GM12878 (cell line): ENCODE measurements around the gene ANKRD50. TPM values are rescaled to one million over a fixed set of nuclear protein-coding genes. Genes with fewer than 3 reads are reported as not detected.

Experiments used
- ATAC-seq: fragments of 200-7000 bp; cut with Tn5 transposase; 3 replicates; pipeline ENCODE4 v1.9.1; 2020; ENCODE audit warnings: mild to moderate bottlenecking, moderate library complexity
- BruUV-seq: library from RNA; stranded (reverse); fragments of 400-500 nt; replicated peaks from 2 replicates; lab custom pipeline; 2021; lab: Mats Ljungman, UMichigan
- CTCF ChIA-PET: fragments of 300-600 bp; sonication (Branson Sonifier 250); formaldehyde crosslinking; extraction: SDS; loops from one replicate; lab custom pipeline; 2021; ENCODE audit warnings: inconsistent platforms; lab: Yijun Ruan, JAX
- POLR2A ChIA-PET: fragments of 350-600 bp; formaldehyde crosslinking; extraction: SDS; loops from one replicate; lab custom pipeline; 2021; ENCODE audit warnings: inconsistent platforms; lab: Charles Lee
- RAD21 ChIA-PET: fragments of 300-600 bp; sonication (Branson Sonifier 250); formaldehyde crosslinking; loops from one replicate; lab custom pipeline; 2023; ENCODE audit warnings: antibody characterized with exemption; ENCODE audit not compliant: unreplicated experiment; lab: Charles Lee
- SMC1A ChIA-PET: fragments of 300-600 bp; sonication (Branson Sonifier 250); formaldehyde crosslinking; loops from one replicate; lab custom pipeline; 2023; ENCODE audit not compliant: unreplicated experiment, uncharacterized antibody; lab: Charles Lee
- DNase-seq: peaks from one replicate; pipeline ENCODE4 v3.0.0-alpha.2; 2011; ENCODE audit warnings: low read depth, low spot score
- FAIRE-seq: peaks from 3 replicates; lab custom pipeline; 2011; peaks lifted over from hg19 to GRCh38; lab: Jason Lieb, UNC
- H2AFZ ChIP-seq: 2 replicates; pipeline ENCODE4 v1.6.0; 2011; ENCODE audit warnings: low read depth, low read length, control low read depth; ENCODE audit not compliant: control insufficient read depth
- H3K27ac ChIP-seq: 2 replicates; pipeline ENCODE4 v1.5.1; 2011; ENCODE audit warnings: control low read depth; ENCODE audit not compliant: control insufficient read depth, insufficient read depth
- H3K27me3 ChIP-seq, 2 experiments: replicated peaks in 1 of 2; 2 replicates each; pipeline versions ENCODE4 v1.6.0 to v1.6.1; 2011; ENCODE audit warnings: low read length in 1 of 2; ENCODE audit not compliant: control insufficient read depth in 2 of 2, insufficient read depth in 2 of 2
- H3K36me3 ChIP-seq, 2 experiments: 2 replicates each; pipeline ENCODE4 v1.5.1; 2011; ENCODE audit warnings: low read length in 1 of 2; ENCODE audit not compliant: control insufficient read depth in 2 of 2, insufficient read depth in 2 of 2
- H3K4me1 ChIP-seq: 2 replicates; pipeline ENCODE4 v1.6.1; 2011; ENCODE audit warnings: mild to moderate bottlenecking, low read length, moderate library complexity, mixed read lengths; ENCODE audit not compliant: control insufficient read depth, insufficient read depth
- H3K4me2 ChIP-seq: 2 replicates; pipeline ENCODE4 v1.6.0; 2011; ENCODE audit warnings: control low read depth; ENCODE audit not compliant: control insufficient read depth, insufficient read depth
- H3K4me3 ChIP-seq: fragments of 200-600 bp; sonication (generic); 2 replicates; pipeline ENCODE4 v1.5.1; 2016
- H3K79me2 ChIP-seq: 2 replicates; pipeline ENCODE4 v1.6.0; 2011; ENCODE audit warnings: low read length; ENCODE audit not compliant: control insufficient read depth, insufficient read depth
- H3K9ac ChIP-seq: 2 replicates; pipeline ENCODE4 v1.8.0; 2011; ENCODE audit warnings: low read length, control low read depth, mixed read lengths; ENCODE audit not compliant: control insufficient read depth, insufficient read depth
- H3K9me3 ChIP-seq: replicated peaks from 3 replicates; pipeline ENCODE4 v1.5.1; 2011; ENCODE audit warnings: mild to moderate bottlenecking, low read length; ENCODE audit not compliant: control insufficient read depth, insufficient read depth
- H4K20me1 ChIP-seq: 2 replicates; pipeline ENCODE4 v1.6.0; 2011; ENCODE audit not compliant: control insufficient read depth, insufficient read depth
- ATF3 ChIP-seq: IDR thresholded peaks from 2 replicates; pipeline ENCODE4 v1.6.1; 2011; ENCODE audit warnings: low read depth, mild to moderate bottlenecking, low read length, moderate library complexity, borderline replicate concordance; ENCODE audit errors: extremely low read depth
- KDM1A ChIP-seq: fragments of 200-600 bp; sonication (generic); IDR thresholded peaks from 2 replicates; pipeline ENCODE4 v1.6.1; 2016; ENCODE audit warnings: borderline replicate concordance
- MLLT1 ChIP-seq: fragments of 450-650 bp; IDR thresholded peaks from 2 replicates; pipeline ENCODE4 v1.6.1; 2016; ENCODE audit warnings: mild to moderate bottlenecking
- NR2C1 ChIP-seq: fragments of 450-650 bp; IDR thresholded peaks from 2 replicates; pipeline ENCODE4 v1.6.1; 2017; ENCODE audit warnings: antibody characterized with exemption, mild to moderate bottlenecking, moderate library complexity
- NRF1 ChIP-seq: conservative IDR thresholded peaks from 2 replicates; pipeline ENCODE4 v1.6.1; 2011; ENCODE audit warnings: mild to moderate bottlenecking, low read depth, low read length, improper control_type of control experiment
- PML ChIP-seq: IDR thresholded peaks from 2 replicates; pipeline ENCODE4 v1.6.1; 2012; ENCODE audit warnings: low read length, inconsistent platforms
- RAD21 ChIP-seq: IDR thresholded peaks from 2 replicates; pipeline ENCODE4 v1.6.1; 2011; ENCODE audit warnings: mild to moderate bottlenecking, low read depth, low read length, moderate library complexity; ENCODE audit not compliant: insufficient read depth
- REST ChIP-seq: IDR thresholded peaks from 2 replicates; pipeline ENCODE4 v1.6.1; 2012; ENCODE audit warnings: mild to moderate bottlenecking, low read depth, low read length
- USF2 ChIP-seq: IDR thresholded peaks from 2 replicates; pipeline ENCODE4 v1.6.1; 2011; ENCODE audit warnings: low read depth, low read length, improper control_type of control experiment, borderline replicate concordance
- ZNF687 ChIP-seq: fragments of 450-650 bp; IDR thresholded peaks from 2 replicates; pipeline ENCODE4 v1.6.1; 2017; ENCODE audit warnings: mild to moderate bottlenecking, moderate library complexity
- WGBS: methylation state at CpG from one replicate; pipeline ENCODE4 v1.1.6; 2016; ENCODE audit warnings: low lambda C conversion rate; ENCODE audit not compliant: insufficient replicate concordance, insufficient coverage; ENCODE audit errors: missing lambda C conversion rate; 5-methylcytosine and 5-hydroxymethylcytosine counted together
- in situ Hi-C: fragments of 300-500 bp; cut with MboI; formaldehyde crosslinking; loops from 9 replicates; pipeline ENCODE4 v1.14.3; 2018; ENCODE audit warnings: mixed read lengths
- intact Hi-C: fragments of 100-400 bp; cut with micrococcal nuclease; formaldehyde crosslinking; loops from one replicate; pipeline ENCODE4 v1.14.2; 2022; ENCODE audit not compliant: unreplicated experiment
- polyA plus RNA-seq, 11 experiments: library from polyadenylated mRNA; depleted of rRNA in 4 of 11; unstranded in 6 of 11; stranded (reverse) in 5 of 11; fragments of >200 nt; fragmentation: Nextera tagmentation in 4 of 11; fragmentation: Illumina TruSeq in 1 of 11; extraction: Ambion mirVana in 4 of 11; extraction: Trizol in 1 of 11; gene quantifications; 1 replicate in 1 of 11; 2 replicates in 10 of 11; pipeline versions ENCODE4 v1.2.1 to v1.2.3, GENCODE V29; 2011 to 2016; ENCODE audit warnings: inconsistent platforms in 2 of 11, missing spikeins in 2 of 11, low read depth in 1 of 11
- total RNA-seq, 4 experiments: library from RNA; depleted of rRNA in 3 of 4; stranded (reverse); fragments of >200 nt in 3 of 4; fragmentation: Illumina TruSeq in 1 of 4; extraction: Trizol in 1 of 4; gene quantifications; 2 replicates each; pipeline versions ENCODE4 v1.2.1 to v1.2.3, GENCODE V29; 2013 to 2021

Gene ANKRD50
- total and polyA plus RNA-seq, 10 of the 15 experiments (the other 5 are each of a cell fraction or from before 2014, with no cell fraction given) = under 0.01 to 0.10 (median 0.03) TPM; not detected in 1

- TF ChIP-seq USF2 (no peak), NR2C1 (no peak), KDM1A (no peak)
- TF ChIP-seq, all 136 proteins: peak for 0
These were observed 7.1 kb downstream of the ANKRD50 start (continued) for GRCh38 chr4:124705393-124705792.

- ChIA-PET POLR2A (no interaction called here), CTCF (no interaction called here), RAD21 (no interaction called here), SMC1A (interaction anchor here (0.6 kb wide), 1 partner anchor 244 kb away, joined by 3 read pairs; no protein-coding TSS in a partner anchor)
- no peak for FAIRE-seq
- no peaks in the 10 kb centered on the region for H3K79me2 ChIP-seq
- H3K4me1 ChIP-seq = no peaks in the 10 kb centered on the region
- no peaks in the 10 kb centered on the region for H3K9me3 ChIP-seq
- intact Hi-C loops = no loop called here
- H2AFZ ChIP-seq = no peak overlapping the region
- BruUV-seq = no TSS peak
- no peaks in the 10 kb centered on the region for H3K36me3 ChIP-seq
- no peak overlapping the region for H3K4me2 ChIP-seq
- in situ Hi-C loops = no loop called here
- WGBS = 2% methylated on average over 6 of the region's 6 CpGs
- DNase-seq = no peak
- no peak overlapping the region for H3K4me3 ChIP-seq
- no peaks in the 10 kb centered on the region for H4K20me1 ChIP-seq
- ATAC-seq = no peak
- H3K9ac ChIP-seq = no peak overlapping the region
- no peak overlapping the region for H3K27ac ChIP-seq
- H3K27me3 ChIP-seq = no peaks in the 10 kb centered on the region
- TF ChIP-seq ZNF687 = no peak
- no peak for TF ChIP-seq RAD21
- no peak for TF ChIP-seq MLLT1
- no peak for TF ChIP-seq PML
- no peak for TF ChIP-seq ATF3
- no peak for TF ChIP-seq NRF1
- TF ChIP-seq REST = no peak
These were observed 9.4 kb downstream of the ANKRD50 start for GRCh38 chr4:124703154-124703553.
